Right lobe of liver (tissue), 4 donors: Measurements from ENCODE around the gene GPR3.

ENCODE experiments used
- POLR2A ChIP-seq: fragments of 450-650 bp; IDR thresholded peaks from one replicate; pipeline ENCODE4 v1.6.1; 2017; ENCODE audit warnings: antibody characterized with exemption, mild to moderate bottlenecking
- TF ChIP-seq, protein P1 (sequence below), 4 donors: fragments of 200-600 bp in 3 of 4; fragments of 450-650 bp in 1 of 4; IDR thresholded peaks; one replicate each; pipeline versions ENCODE4 v1.5.1 to v1.8.0; 2016 to 2022; ENCODE audit warnings: antibody characterized with exemption in 4 of 4, mild to moderate bottlenecking in 2 of 4
- donor health status: DM: no; HTN: no; CAD: no.
- donor health status: DM: no; HTN: no; CAD: no.
- donor health status: DM: no; HTN: yes; CAD: no.

DNA sequence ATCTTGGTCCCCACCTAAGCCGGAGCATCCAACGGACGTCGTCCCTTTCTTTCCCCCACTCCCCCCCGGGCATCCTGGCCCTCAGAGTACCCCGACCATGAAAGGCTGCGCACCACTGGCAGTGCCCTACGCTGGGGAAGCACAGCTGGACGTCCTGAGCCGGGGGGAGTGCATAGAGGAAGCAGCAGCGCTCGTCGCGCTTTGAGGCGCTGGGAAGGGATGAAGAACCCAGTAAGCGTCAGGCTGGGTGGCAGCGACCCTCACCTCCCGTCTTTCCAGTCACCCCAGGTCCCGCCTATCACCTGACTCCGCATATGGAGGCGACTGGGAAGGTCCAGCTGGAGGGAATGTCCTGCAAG lies 31.4 kb upstream of the GPR3 start:
- TF ChIP-seq POLR2A = no peak
- TF ChIP-seq, protein P1, sequence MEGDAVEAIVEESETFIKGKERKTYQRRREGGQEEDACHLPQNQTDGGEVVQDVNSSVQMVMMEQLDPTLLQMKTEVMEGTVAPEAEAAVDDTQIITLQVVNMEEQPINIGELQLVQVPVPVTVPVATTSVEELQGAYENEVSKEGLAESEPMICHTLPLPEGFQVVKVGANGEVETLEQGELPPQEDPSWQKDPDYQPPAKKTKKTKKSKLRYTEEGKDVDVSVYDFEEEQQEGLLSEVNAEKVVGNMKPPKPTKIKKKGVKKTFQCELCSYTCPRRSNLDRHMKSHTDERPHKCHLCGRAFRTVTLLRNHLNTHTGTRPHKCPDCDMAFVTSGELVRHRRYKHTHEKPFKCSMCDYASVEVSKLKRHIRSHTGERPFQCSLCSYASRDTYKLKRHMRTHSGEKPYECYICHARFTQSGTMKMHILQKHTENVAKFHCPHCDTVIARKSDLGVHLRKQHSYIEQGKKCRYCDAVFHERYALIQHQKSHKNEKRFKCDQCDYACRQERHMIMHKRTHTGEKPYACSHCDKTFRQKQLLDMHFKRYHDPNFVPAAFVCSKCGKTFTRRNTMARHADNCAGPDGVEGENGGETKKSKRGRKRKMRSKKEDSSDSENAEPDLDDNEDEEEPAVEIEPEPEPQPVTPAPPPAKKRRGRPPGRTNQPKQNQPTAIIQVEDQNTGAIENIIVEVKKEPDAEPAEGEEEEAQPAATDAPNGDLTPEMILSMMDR (IDR thresholded peaks at IDR 0.05) = no peak
